ENCODE measurements around the gene RACK1. TPM values are rescaled to one million over a fixed set of nuclear protein-coding genes. Genes with fewer than 3 reads are reported as not detected.

The RACK1 gene
- total and polyA plus RNA-seq, 2 of the 13 experiments (the other 11 are each of a cell fraction or from before 2014, with no cell fraction given): 2,514 to 6,141 TPM

GRCh38 chr5:181236471-181236870 lies 7.2 kb downstream of the RACK1 start:
- POLR2A ChIA-PET: interaction anchor here (1.1 kb wide), 1 partner anchor 13 kb away, joined by 4 read pairs; the partner anchor contains the start of gene TRIM41
- WGBS (ENCODE audit: low lambda C conversion rate): 97% methylated on average over 6 of the region's 6 CpGs
- BruUV-seq (replicated peaks): no TSS peak
- peaks cover 26 to 75% of the 10 kb centered on the region in 2 experiments for H3K36me3 ChIP-seq (replicated peaks in 1 of 2; ENCODE audit: control insufficient read depth in 1 of 2, insufficient read depth in 2 of 2, low read length in 2 of 2)
- CTCF ChIA-PET (ENCODE audit: low intra/inter-chr PET ratio, low total read pairs): no interaction called here
- H3K4me1 ChIP-seq (ENCODE audit: insufficient read depth, low read length): peaks cover 30% of the 10 kb centered on the region
- H4K20me1 ChIP-seq (ENCODE audit: insufficient read depth, low read length): peaks cover 51% of the 10 kb centered on the region
- no peak overlapping the region for H3K27ac ChIP-seq (ENCODE audit: extremely low read length, insufficient read depth, low read length)
- ATAC-seq (no peak), DNase-seq (ENCODE audit: low spot score) (no peak), FAIRE-seq (no peak)
- no peaks in the 10 kb centered on the region for H3K27me3 ChIP-seq (ENCODE audit: control insufficient read depth in 1 of 2, insufficient read depth in 2 of 2, low read length in 2 of 2)
- H3K9ac ChIP-seq (ENCODE audit: insufficient read depth, low read depth, low read length): no peak overlapping the region
- peak; percentile 13; the same call in 1 of the 2 replicates for TF ChIP-seq POLR2G (IDR thresholded peaks at IDR 0.05; ENCODE audit: low read depth, low read length)
- TF ChIP-seq RBFOX2 (IDR thresholded peaks at IDR 0.05; ENCODE audit: low read depth, low read length): 0 out of 2 replicates have a peak, but pooled peaks have one; percentile 9
- peak; percentile 4 for TF ChIP-seq RBM22 (optimal IDR thresholded peaks at IDR 0.05; ENCODE audit: low read length)
- 0 out of 2 replicates have a peak, but pooled peaks have one; percentile 8 for TF ChIP-seq NFIC (IDR thresholded peaks at IDR 0.05; ENCODE audit: low read length)
- no peak for TF ChIP-seq RAD51 (IDR thresholded peaks at IDR 0.05; ENCODE audit: borderline replicate concordance)
- in situ Hi-C loops (cut with HindIII; ENCODE audit: extremely low pct_ligation_motif_present, low pct_unique_long_range_greater_than_20kb) (no loop called here), intact Hi-C loops (cut with micrococcal nuclease; ENCODE audit: unreplicated experiment) (no loop called here)
- no peaks in the 10 kb centered on the region for H3K9me3 ChIP-seq (ENCODE audit: low read length)
- H3K79me2 ChIP-seq (ENCODE audit: insufficient read depth, low read length): peaks cover 9% of the 10 kb centered on the region
- H3K4me3 ChIP-seq (replicated peaks in 1 of 3; ENCODE audit: insufficient read depth in 1 of 3, low read depth in 2 of 3, low read length in 3 of 3): no peak overlapping the region
- H2AFZ ChIP-seq (ENCODE audit: low read length): no peak overlapping the region
- H3K4me2 ChIP-seq (ENCODE audit: low read depth, low read length): no peak overlapping the region

- Histone ChIP-seq H3K9me3 (ENCODE audit: low read length) (no peaks in the 10 kb centered on the region), H3K36me3 (replicated peaks in 1 of 2; ENCODE audit: control insufficient read depth in 1 of 2, insufficient read depth in 2 of 2, low read length in 2 of 2) (peaks cover 30 to 75% of the 10 kb centered on the region in 2 experiments), H3K9ac (ENCODE audit: insufficient read depth, low read depth, low read length) (no peak overlapping the region), H3K4me3 (replicated peaks in 1 of 3; ENCODE audit: insufficient read depth in 1 of 3, low read depth in 2 of 3, low read length in 3 of 3) (no peak overlapping the region), H4K20me1 (ENCODE audit: insufficient read depth, low read length) (peaks cover 44% of the 10 kb centered on the region), H3K79me2 (ENCODE audit: insufficient read depth, low read length) (peaks cover 2% of the 10 kb centered on the region), H3K27me3 (ENCODE audit: control insufficient read depth in 1 of 2, insufficient read depth in 2 of 2, low read length in 2 of 2) (no peaks in the 10 kb centered on the region), H3K4me1 (ENCODE audit: insufficient read depth, low read length) (peaks cover 24% of the 10 kb centered on the region), H3K27ac (ENCODE audit: extremely low read length, insufficient read depth, low read length) (peak overlapping the region; percentile 24), H2AFZ (ENCODE audit: low read length) (no peak overlapping the region), H3K4me2 (ENCODE audit: low read depth, low read length) (no peak overlapping the region)
- in situ Hi-C loops (cut with HindIII; ENCODE audit: extremely low pct_ligation_motif_present, low pct_unique_long_range_greater_than_20kb) (no loop called here), intact Hi-C loops (cut with micrococcal nuclease; ENCODE audit: unreplicated experiment) (no loop called here)
- no peak for ATAC-seq
- ChIA-PET POLR2A (interaction anchor here (1.8 to 4.3 kb wide), 3 partner anchors 9 to 44 kb away, joined by 5 to 41 read pairs (median 25); partner anchors contain the start of genes RACK1 and TRIM41), CTCF (ENCODE audit: low intra/inter-chr PET ratio, low total read pairs) (no interaction called here)
- WGBS (ENCODE audit: low lambda C conversion rate): 87% methylated on average over 5 of the region's 5 CpGs
- no peak for DNase-seq (ENCODE audit: low spot score)
- FAIRE-seq: no peak
- BruUV-seq (replicated peaks): no TSS peak
- TF ChIP-seq CCDC6 (CRISPR knock-in tag; IDR thresholded peaks at IDR 0.05) (no peak), HOMEZ (CRISPR knock-in tag; IDR thresholded peaks at IDR 0.05; ENCODE audit: low read depth) (no peak), ZNF331 (CRISPR knock-in tag; IDR thresholded peaks at IDR 0.05) (no peak), ZNF543 (CRISPR knock-in tag; IDR thresholded peaks at IDR 0.05) (no peak), CENPT (CRISPR knock-in tag; IDR thresholded peaks at IDR 0.05; ENCODE audit: low read depth) (no peak), CAMTA2 (CRISPR knock-in tag; IDR thresholded peaks at IDR 0.05; ENCODE audit: borderline replicate concordance) (no peak), SP140L (CRISPR knock-in tag; IDR thresholded peaks at IDR 0.05; ENCODE audit: borderline replicate concordance) (no peak), ZNF788 (CRISPR knock-in tag; IDR thresholded peaks at IDR 0.05; ENCODE audit: borderline replicate concordance) (no peak)
Measured at GRCh38 chr5:181235689-181236366, 7.9 kb downstream of the RACK1 start.

Measured in HepG2 (cell line).